ENCODE measurements around the gene CNOT4.

GRCh38 chr7:135343361-135343760, 166.5 kb downstream of the CNOT4 start:
- TF ChIP-seq POLR2A (IDR thresholded peaks at IDR 0.05; ENCODE audit: low read length) (no peak), GATA1 (IDR thresholded peaks at IDR 0.05; ENCODE audit: low read depth, low read length) (no peak)

Data from erythroblast (primary cell).